Activated CD4-positive, alpha-beta T cell treated with anti-CD3 and anti-CD28 coated beads for 24 hours (primary cell): ENCODE results near the gene PIGB.
"Not testable (repeated sequence)": the region's sequence is repeated elsewhere in the genome, so short reads cannot be mapped to it uniquely, and the experiment has no call there.

ENCODE experiments used
- DNase-seq, 2 donors: peaks; one replicate each; pipeline ENCODE4 v3.0.0-alpha.2; 2020; ENCODE audit warnings: low read depth in 2 of 2

Gene PIGB

DNA sequence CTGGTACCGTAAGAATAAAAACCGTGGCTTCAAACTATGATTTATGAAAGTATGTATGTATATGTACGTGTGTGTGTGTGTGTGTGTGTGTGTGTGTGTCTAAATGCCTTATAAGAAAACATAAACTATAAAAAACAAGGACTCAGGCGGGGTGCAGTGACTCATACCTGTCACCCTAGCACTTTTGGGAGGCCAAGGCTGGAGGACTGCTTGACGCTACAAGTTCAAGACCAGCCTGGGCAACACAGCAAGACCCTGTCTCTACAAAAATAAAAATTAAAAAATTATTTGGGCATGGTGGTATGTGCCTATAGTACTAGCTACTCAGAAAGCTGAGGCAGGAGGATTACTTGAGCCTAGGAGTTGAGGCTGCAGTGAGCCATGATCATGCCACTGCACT is 60.1 kb downstream of the PIGB start:
- DNase-seq: no peak

DNA sequence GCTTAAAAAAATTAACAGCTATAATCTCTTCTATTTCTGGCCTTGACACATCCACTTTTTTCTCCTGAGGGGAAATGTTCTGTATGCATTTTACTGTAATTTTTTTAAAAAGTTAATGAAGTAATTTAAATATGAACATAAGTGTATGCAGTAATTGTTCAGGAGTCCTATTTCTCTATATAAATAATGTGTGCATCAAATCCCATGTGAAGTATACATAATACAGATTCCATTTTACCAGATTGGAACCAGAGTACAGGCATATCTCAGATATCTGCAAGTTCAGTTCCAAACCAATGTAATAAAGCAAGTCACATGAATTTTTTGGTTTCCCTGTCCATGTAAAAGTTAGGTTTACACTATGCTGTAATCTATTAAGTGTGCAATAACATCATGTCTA is 62.6 kb downstream of the PIGB start:
- no peak for DNase-seq

DNA sequence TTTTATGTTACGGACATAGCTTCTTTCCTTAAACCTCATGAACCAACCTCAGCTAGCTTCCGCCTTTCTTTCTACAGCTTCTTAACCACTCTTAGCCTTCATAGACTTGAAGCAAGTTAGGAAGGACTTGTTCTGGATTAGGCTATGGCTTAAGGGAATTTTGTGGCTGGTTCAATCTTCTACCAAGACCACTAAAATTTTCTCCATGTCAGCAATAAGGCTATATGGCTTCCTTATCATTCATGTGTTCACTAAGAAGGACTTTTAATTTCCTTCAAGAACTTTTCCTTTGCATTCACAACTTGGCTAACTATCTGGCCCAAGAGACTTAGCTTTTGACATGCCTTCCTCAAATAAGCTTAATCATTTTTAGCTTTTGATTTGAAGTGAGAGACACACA is 64.7 kb downstream of the PIGB start:
- DNase-seq: no peak

DNA sequence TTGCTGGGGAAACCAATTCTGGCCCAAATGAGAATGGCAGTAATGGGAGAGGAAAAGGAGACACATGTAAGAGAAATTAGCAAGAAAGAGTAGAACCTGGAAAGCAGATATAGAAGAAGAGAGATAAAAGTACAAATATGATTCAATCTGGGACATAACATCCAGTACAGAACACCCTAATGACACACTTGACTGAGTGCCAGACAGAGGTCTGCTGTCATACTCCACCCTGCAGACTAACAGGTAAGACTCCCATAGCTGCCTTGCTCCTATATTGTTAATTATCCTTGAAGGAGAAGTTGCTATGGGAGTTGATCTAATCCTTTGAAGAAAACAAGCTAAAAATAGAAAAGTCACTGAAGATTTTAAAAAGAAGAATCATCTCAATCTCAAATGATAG is 68.0 kb downstream of the PIGB start:
- no peak for DNase-seq

DNA sequence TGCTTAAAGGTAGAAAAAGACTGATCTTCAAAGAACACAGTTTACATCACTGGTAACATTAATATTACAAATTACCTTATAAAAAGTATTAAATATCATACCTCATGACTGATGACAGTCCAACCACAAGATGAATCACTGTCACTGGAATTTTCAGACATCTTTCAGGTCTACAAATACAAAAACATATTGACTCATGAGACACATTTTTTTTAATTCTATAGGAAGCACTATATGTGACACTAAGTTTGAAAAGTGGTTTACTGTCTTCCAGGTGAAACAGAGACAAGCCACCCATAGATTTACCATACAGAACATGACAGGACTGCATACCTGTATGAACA is 70.2 kb downstream of the PIGB start:
- no peak for DNase-seq

DNA sequence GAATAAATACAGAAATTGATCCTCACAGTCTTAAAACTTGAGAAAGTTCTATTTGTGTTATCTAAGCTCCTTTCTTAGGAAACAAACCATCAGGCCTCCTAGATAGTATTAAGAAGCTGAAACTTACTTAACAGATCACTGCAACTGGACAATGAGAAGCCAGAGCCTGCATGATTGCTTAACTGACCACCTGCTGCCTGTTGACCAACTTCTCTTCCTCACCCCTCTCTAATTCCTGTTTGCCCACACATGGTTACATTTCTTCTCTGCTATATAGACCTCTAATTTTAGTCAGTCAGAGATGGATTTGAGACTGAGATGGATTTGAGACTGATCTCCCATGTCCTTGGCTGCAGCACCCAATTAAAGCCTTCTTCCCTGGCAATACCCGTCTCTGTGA is 75.7 kb downstream of the PIGB start:
- DNase-seq: no peak

DNA sequence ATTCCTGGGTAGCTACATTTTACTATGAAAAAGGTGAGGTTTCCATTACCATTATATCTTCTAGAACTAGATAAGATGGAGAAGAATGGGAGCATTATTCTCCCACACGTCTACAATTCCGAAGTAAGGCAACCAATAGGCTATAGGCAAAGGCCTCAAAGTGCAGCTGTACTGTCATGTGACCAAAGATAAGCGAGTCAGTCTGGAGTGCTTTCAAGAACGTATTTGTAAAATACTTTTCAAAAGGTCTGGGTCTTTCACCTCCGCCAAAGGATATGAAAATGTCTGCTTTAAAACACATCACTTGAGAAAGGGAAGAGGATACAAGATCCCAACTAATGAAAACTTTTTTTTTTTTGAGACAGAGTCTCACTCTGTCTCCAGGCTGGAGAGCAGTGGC is 79.2 kb downstream of the PIGB start:
- DNase-seq: no peak

DNA sequence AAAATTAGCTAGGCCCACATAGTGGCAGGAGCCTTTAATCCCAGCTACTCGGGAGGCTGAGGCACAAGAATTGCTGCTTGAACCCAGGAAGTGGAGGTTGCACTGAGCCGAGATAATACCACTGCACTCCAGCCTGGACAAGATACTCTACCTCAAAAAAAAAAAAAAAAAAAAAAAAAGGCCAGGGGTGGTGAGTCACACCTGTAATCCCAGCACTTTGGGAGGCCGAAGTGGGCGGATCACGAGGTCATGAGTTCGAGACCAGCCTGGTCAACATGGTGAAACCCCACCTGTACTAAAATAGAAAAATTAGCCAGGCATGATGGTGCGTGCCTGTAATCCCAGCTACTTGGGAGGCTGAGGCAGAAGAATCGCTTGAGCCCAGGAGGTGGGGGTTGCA is 81.0 kb downstream of the PIGB start:
- not testable (repeated sequence) for DNase-seq

DNA sequence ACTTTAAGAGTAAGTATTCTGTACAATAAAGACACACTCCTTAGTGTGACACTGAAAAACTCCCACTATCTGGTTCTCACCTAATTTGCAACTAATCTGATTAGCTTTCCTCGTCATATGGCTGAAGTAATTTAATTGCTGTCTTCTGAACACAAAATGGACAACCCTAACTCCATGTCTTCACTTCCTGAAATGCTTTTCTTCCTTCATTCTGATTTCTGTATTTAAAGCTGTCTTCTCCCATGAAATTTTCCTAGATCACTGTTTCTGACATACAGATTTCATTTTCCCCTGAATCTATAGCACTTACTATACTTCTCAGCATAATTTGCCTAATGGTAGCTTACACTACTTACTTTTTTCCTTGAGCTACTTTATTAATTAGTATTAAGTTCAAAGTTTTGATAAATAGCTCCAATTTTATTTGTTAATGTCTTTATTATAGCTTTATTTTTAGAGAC is 82.8 kb downstream of the PIGB start:
- no peak for DNase-seq

DNA sequence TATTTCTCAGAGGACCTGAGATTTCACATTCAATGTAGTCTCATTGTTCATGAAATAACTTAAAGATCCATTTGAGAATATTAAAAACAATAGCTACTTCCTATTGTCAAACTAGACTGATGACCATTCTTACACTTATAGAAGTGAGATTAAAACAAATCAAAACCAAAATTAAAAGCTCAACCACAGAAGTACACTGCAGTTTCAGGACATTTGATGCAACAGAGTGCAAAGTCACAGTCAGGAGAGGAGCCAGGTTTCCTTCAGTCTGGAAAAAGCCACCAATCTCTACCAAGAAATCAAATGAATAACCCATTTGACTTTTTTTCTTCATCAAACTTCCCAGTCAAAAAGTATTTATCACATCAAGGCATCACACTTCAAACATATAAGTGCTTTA is 83.7 kb downstream of the PIGB start:
- DNase-seq: no peak

DNA sequence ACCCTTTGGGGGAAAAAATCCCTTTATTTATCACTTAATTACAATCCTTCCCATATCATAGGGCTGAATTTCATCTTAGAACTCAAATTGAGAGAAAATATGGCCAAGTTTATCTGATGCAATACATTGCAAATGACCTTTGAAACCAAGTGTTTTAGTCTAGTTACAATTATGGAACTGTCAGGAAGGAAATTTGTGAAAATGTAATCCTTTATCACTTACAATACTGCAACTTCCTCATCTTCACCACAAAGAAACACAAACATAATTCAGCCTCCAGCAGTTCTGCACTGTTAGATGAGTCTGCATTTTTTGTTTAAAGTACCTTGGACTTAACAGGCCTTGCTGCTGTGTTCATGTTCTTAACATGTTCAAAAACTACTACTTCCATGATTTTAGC is 84.5 kb downstream of the PIGB start:
- no peak for DNase-seq
